Caco-2 (cell line): ENCODE results near the gene MCC. TPM values are rescaled to one million over a fixed set of nuclear protein-coding genes. Genes with fewer than 3 reads are reported as not detected.

Experiments used
- BruUV-seq: library from RNA; stranded (reverse); fragments of 400-500 nt; replicated peaks from 2 replicates; lab custom pipeline; 2021; lab: Mats Ljungman, UMichigan
- CTCF ChIA-PET: fragments of 300-600 bp; sonication (Branson Sonifier 250); formaldehyde crosslinking; loops from one replicate; lab custom pipeline; 2022; ENCODE audit warnings: antibody characterized with exemption; lab: Charles Lee
- POLR2A ChIA-PET: fragments of 300-600 bp; sonication (Branson Sonifier 250); formaldehyde crosslinking; loops from one replicate; lab custom pipeline; 2022; ENCODE audit warnings: antibody characterized with exemption; lab: Charles Lee
- DNase-seq, 2 experiments: peaks; one replicate each; pipeline versions ENCODE4 v3.0.0 to v3.0.0-alpha.2; 2020 to 2022
- H3K27me3 ChIP-seq: replicated peaks from 2 replicates; pipeline ENCODE4 v1.6.0; 2011; ENCODE audit warnings: low read length; ENCODE audit not compliant: control insufficient read depth, insufficient read depth
- H3K36me3 ChIP-seq: 2 replicates; pipeline ENCODE4 v1.5.1; 2011; ENCODE audit warnings: low read length; ENCODE audit not compliant: control insufficient read depth, insufficient read depth
- H3K4me1 ChIP-seq: fragments of 250-450 bp; sonication (Bioruptor Pico); 2 replicates; pipeline ENCODE4 v1.5.1; 2020; ENCODE audit warnings: mild to moderate bottlenecking
- H3K4me3 ChIP-seq: 2 replicates; pipeline ENCODE4 v1.5.1; 2011; ENCODE audit warnings: low read depth, mild to moderate bottlenecking, control low read depth, low read length
- H3K9me3 ChIP-seq: fragments of 250-450 bp; sonication (Bioruptor Pico); 2 replicates; pipeline ENCODE4 v1.5.1; 2020; ENCODE audit warnings: mild to moderate bottlenecking, moderate library complexity
- H3K27ac Mint-ChIP-seq: one replicate; pipeline ENCODE4 v1.8.0; 2022; ENCODE audit warnings: mixed read lengths; ENCODE audit not compliant: unreplicated experiment
- H3K27me3 Mint-ChIP-seq: one replicate; pipeline ENCODE4 v1.8.0; 2022; ENCODE audit warnings: mixed read lengths; ENCODE audit not compliant: insufficient read depth, unreplicated experiment
- H3K36me3 Mint-ChIP-seq: one replicate; pipeline ENCODE4 v1.8.0; 2022; ENCODE audit warnings: mild to moderate bottlenecking, mixed read lengths; ENCODE audit not compliant: insufficient read depth, unreplicated experiment
- H3K4me1 Mint-ChIP-seq: one replicate; pipeline ENCODE4 v1.8.0; 2022; ENCODE audit warnings: low read depth, mixed read lengths; ENCODE audit not compliant: unreplicated experiment
- H3K4me3 Mint-ChIP-seq: one replicate; pipeline ENCODE4 v1.8.0; 2022; ENCODE audit warnings: mild to moderate bottlenecking, moderate library complexity, mixed read lengths; ENCODE audit not compliant: unreplicated experiment
- H3K9me3 Mint-ChIP-seq: one replicate; pipeline ENCODE4 v1.8.0; 2022; ENCODE audit warnings: mixed read lengths; ENCODE audit not compliant: unreplicated experiment
- intact Hi-C: fragments of 100-400 bp; cut with micrococcal nuclease; formaldehyde crosslinking; loops from one replicate; pipeline ENCODE4 v1.10.0; 2022; ENCODE audit not compliant: unreplicated experiment
- total RNA-seq: library from RNA; stranded (reverse); gene quantifications from 2 replicates; pipeline ENCODE4 v1.2.3, GENCODE V29; 2022
- TF ChIP-seq, protein P1 (sequence below), 2 experiments: fragments of 200-600 bp in 1 of 2; IDR thresholded peaks; 1 replicate in 1 of 2; 2 replicates in 1 of 2; pipeline versions ENCODE4 v1.5.1 to v1.8.0; 2011 to 2022; ENCODE audit warnings: antibody characterized with exemption in 1 of 2, control low read depth in 1 of 2, inconsistent platforms in 1 of 2, low read depth in 1 of 2, low read length in 1 of 2, mild to moderate bottlenecking in 1 of 2, moderate library complexity in 1 of 2; ENCODE audit not compliant: insufficient read depth in 1 of 2, severe bottlenecking in 1 of 2, unreplicated experiment in 1 of 2

Gene MCC
- total RNA-seq, 1 experiment from 2014 or later = 0.09 TPM

DNA sequence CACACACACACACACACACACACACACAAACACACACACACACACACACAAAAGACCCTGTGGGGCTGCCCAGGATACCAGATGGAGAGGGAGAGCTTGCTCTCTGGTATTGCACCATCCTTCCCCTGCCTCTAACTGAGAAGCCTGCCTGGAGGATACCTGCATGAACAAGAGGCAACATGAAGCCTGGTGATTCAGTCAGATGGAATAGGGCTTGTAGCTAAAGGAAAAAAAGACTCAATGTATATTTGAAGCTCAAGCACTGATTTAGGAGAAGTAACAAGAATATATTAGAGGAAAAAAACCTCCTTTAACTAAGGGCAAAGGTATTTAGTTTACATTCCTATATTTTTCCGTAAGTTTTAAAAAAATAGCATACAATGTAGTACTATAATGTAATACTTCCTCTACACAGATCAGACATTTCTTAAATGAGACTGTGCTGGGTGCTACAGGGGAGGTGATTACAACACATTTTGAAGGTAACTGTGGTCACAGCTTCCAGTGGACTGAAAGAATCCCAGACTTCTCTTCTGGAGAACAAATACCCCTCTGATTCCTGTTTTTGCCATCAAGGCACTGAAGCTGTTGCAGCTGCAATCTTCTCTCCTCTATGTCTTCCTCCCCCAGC is 342.4 kb downstream of the MCC start:
- no peak overlapping the region for H3K27ac Mint-ChIP-seq
- intact Hi-C loops = no loop called here
- POLR2A ChIA-PET = no interaction called here

DNA sequence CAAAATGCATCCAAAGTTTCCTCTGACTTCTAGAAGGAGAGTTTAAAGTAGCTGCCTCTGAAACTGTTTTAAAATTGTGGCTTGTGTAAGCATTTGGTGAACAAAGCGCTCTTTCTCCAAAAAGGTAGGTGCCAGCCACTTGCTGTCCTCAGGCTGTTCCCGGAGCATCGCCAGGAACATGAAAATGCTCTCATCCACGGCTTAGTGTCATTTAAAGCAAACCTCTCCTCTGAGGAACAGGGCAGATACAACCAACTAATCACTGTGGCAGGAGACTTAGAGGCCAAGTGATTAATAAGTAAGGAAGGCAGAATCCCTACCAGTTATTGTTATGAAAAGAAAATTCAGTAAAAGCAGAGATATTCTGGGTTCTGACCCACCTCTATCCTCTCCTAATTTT is 346.1 kb downstream of the MCC start:
- H3K9me3 Mint-ChIP-seq = no peaks in the 10 kb centered on the region
- H3K9me3 ChIP-seq = no peaks in the 10 kb centered on the region
- H3K27me3 ChIP-seq = no peaks in the 10 kb centered on the region; the same call in 1 of the 2 replicates
- no peaks in the 10 kb centered on the region for H3K4me1 Mint-ChIP-seq
- intact Hi-C loops = no loop called here
- H3K4me3 ChIP-seq = no peak overlapping the region
- ChIA-PET CTCF (no interaction called here), POLR2A (no interaction called here)
- no peaks in the 10 kb centered on the region for H3K36me3 ChIP-seq
- no peak overlapping the region for H3K4me3 Mint-ChIP-seq
- BruUV-seq = no TSS peak
- no peak for DNase-seq
- no peak overlapping the region for H3K27ac Mint-ChIP-seq
- H3K27me3 Mint-ChIP-seq = peaks cover 23% of the 10 kb centered on the region
- TF ChIP-seq, protein P1, sequence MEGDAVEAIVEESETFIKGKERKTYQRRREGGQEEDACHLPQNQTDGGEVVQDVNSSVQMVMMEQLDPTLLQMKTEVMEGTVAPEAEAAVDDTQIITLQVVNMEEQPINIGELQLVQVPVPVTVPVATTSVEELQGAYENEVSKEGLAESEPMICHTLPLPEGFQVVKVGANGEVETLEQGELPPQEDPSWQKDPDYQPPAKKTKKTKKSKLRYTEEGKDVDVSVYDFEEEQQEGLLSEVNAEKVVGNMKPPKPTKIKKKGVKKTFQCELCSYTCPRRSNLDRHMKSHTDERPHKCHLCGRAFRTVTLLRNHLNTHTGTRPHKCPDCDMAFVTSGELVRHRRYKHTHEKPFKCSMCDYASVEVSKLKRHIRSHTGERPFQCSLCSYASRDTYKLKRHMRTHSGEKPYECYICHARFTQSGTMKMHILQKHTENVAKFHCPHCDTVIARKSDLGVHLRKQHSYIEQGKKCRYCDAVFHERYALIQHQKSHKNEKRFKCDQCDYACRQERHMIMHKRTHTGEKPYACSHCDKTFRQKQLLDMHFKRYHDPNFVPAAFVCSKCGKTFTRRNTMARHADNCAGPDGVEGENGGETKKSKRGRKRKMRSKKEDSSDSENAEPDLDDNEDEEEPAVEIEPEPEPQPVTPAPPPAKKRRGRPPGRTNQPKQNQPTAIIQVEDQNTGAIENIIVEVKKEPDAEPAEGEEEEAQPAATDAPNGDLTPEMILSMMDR (IDR thresholded peaks at IDR 0.05; ENCODE audit: insufficient read depth in 1 of 2, low read depth in 1 of 2, low read length in 1 of 2, severe bottlenecking in 1 of 2, unreplicated experiment in 1 of 2) = no peak
- no peaks in the 10 kb centered on the region for H3K4me1 ChIP-seq
- H3K36me3 Mint-ChIP-seq = no peaks in the 10 kb centered on the region

More for the DNA sequence above, 342.4 kb downstream of the MCC start:
- H3K36me3 Mint-ChIP-seq = no peaks in the 10 kb centered on the region
- no peaks in the 10 kb centered on the region for H3K9me3 Mint-ChIP-seq
- H3K4me3 ChIP-seq = no peak overlapping the region
- H3K9me3 ChIP-seq = no peaks in the 10 kb centered on the region
- BruUV-seq = no TSS peak
- no peaks in the 10 kb centered on the region for H3K4me1 Mint-ChIP-seq
- no peak for DNase-seq
- CTCF ChIA-PET = no interaction called here
- H3K27me3 Mint-ChIP-seq = peaks cover 25% of the 10 kb centered on the region
- H3K36me3 ChIP-seq = no peaks in the 10 kb centered on the region
- H3K4me3 Mint-ChIP-seq = no peak overlapping the region
- no peaks in the 10 kb centered on the region; the same call in 1 of the 2 replicates for H3K27me3 ChIP-seq
- TF ChIP-seq, protein P1 (IDR thresholded peaks at IDR 0.05; ENCODE audit: insufficient read depth in 1 of 2, low read depth in 1 of 2, low read length in 1 of 2, severe bottlenecking in 1 of 2, unreplicated experiment in 1 of 2) = no peak
- no peaks in the 10 kb centered on the region for H3K4me1 ChIP-seq

DNA sequence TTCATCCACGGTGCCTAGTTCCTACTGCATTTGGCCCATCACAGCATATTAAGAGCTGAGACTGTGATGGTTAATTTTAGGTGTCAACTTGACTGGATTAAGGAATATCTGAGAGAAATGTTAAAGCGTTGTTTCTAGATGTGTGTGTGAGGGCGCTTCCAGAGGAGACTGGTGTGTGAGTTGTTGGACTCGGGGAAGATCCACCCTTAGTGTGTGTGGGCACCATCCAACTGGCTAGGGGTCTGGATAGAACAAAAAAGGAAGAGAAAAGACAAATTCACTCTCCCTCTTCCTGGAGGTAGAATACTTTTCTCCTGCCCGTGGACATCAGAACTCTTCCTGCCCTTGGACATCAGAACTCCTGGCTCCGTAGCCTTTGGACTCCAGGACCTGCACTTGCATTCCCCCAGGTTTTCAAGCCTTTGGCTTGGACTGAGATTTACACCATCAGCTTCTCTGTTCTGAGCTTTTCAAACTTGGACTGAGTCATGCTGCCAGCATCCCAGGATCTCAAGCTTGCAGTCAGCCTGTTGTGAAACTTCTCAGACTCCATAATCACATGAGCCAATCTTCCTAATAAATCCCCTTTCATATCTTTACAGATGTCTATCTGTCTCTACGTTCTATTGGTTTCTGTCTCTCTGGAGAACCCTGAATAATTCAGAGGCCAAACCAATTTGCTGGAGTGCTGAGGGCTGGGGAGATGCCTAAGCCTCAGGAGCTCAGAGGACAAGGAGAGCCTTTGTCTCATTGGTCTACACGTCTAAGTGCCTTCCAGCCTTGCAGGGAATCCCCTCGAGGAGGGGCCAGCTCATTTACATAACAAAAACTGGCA is 347.2 kb downstream of the MCC start:
- no peaks in the 10 kb centered on the region for H3K36me3 ChIP-seq
- intact Hi-C loops = no loop called here

More for the DNA sequence above, 347.2 kb downstream of the MCC start:
- Histone ChIP-seq H3K9me3 (no peaks in the 10 kb centered on the region), H3K27me3 (no peaks in the 10 kb centered on the region; the same call in 1 of the 2 replicates), H3K4me1 (no peaks in the 10 kb centered on the region), H3K4me3 (no peak overlapping the region)
- no TSS peak for BruUV-seq
- no peaks in the 10 kb centered on the region for H3K9me3 Mint-ChIP-seq
- no peak for DNase-seq
- H3K4me1 Mint-ChIP-seq = no peaks in the 10 kb centered on the region
- TF ChIP-seq, protein P1 (IDR thresholded peaks at IDR 0.05; ENCODE audit: insufficient read depth in 1 of 2, low read depth in 1 of 2, low read length in 1 of 2, severe bottlenecking in 1 of 2, unreplicated experiment in 1 of 2) = no peak
- peaks cover 24% of the 10 kb centered on the region for H3K27me3 Mint-ChIP-seq
- CTCF ChIA-PET = no interaction called here
- H3K36me3 Mint-ChIP-seq = no peaks in the 10 kb centered on the region
- H3K27ac Mint-ChIP-seq = no peak overlapping the region
- POLR2A ChIA-PET = no interaction called here
- no peak overlapping the region for H3K4me3 Mint-ChIP-seq
